ENCODE results near the gene EGFR. TPM values are rescaled to one million over a fixed set of nuclear protein-coding genes. Genes with fewer than 3 reads are reported as not detected.

EGFR gene
- total RNA-seq, 2 donors from 2014 or later = 54.8 to 56.7 TPM

- ATAC-seq (ENCODE audit: insufficient number of reproducible peaks, low FRiP score, low read depth) = no peak
- H3K4me1 ChIP-seq (ENCODE audit: control insufficient read depth in 1 of 2, low read depth in 2 of 2) = peaks cover 12 to 26% of the 10 kb centered on the region in 2 donors
- no peaks in the 10 kb centered on the region for H3K9me3 ChIP-seq
- no peak for TF ChIP-seq CTCF (IDR thresholded peaks at IDR 0.05)
- no peaks in the 10 kb centered on the region for H3K27me3 ChIP-seq (replicated peaks; ENCODE audit: insufficient read depth)
- no peaks in the 10 kb centered on the region for H3K36me3 ChIP-seq
- H3K4me3 ChIP-seq = no peak overlapping the region
- DNase-seq (ENCODE audit: low spot score) = no peak
- H3K27ac ChIP-seq = no peak overlapping the region
These were observed 18.3 kb downstream of the EGFR start for GRCh38 chr7:55036950-55037736.

DNA sequence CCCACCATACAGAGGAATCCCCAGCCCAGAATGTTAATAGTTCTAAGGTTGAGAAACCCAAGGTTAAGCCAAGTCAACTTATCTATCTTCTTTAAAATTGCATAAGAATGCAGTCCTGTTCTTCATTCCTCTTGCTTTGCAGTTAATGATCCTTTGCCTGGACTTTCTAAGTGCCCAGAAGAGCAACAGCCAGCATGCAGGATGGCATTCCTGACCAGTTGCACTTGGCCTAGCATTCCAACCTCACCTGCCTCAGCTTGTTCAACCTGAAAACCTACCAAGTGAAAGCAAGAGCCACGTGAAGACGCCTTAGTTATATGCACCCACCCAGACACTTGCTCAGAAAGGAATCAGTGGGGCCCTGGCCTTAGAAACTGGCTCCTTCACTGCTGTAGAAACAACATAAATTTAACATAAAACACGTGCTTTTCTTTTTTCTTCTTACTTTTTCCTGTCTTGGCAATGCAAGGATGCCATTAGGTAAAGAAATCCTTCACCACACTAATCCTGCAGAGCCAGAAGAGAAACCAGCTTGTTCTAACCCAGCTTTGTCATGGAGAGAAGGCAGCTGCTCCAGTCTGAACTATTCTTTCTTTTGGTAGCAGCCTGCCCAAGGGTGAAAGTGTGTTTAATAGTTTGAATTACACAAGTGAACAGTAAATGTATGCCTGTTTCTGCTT is 25.0 kb downstream of the EGFR start:
- Histone ChIP-seq H3K9me3 (no peaks in the 10 kb centered on the region), H3K4me3 (no peak overlapping the region), H3K27me3 (replicated peaks; ENCODE audit: insufficient read depth) (no peaks in the 10 kb centered on the region), H3K27ac (peak overlapping the region in 1 of 2 donors; percentile 61), H3K4me1 (ENCODE audit: control insufficient read depth in 1 of 2, low read depth in 2 of 2) (peaks cover 32 to 33% of the 10 kb centered on the region in 2 donors), H3K36me3 (no peaks in the 10 kb centered on the region)
- ATAC-seq (ENCODE audit: insufficient number of reproducible peaks, low FRiP score, low read depth) (no peak), DNase-seq (ENCODE audit: low spot score) (no peak)
- no peak for TF ChIP-seq CTCF (IDR thresholded peaks at IDR 0.05)

- Histone ChIP-seq H3K27me3 (replicated peaks; ENCODE audit: insufficient read depth) (no peaks in the 10 kb centered on the region), H3K27ac (peak overlapping the region; percentile 41 to 61), H3K36me3 (no peaks in the 10 kb centered on the region), H3K4me1 (ENCODE audit: control insufficient read depth in 1 of 2, low read depth in 2 of 2) (peaks cover 32 to 34% of the 10 kb centered on the region in 2 donors), H3K9me3 (no peaks in the 10 kb centered on the region), H3K4me3 (no peak overlapping the region)
- no peak for TF ChIP-seq CTCF (IDR thresholded peaks at IDR 0.05)
- DNase-seq (ENCODE audit: low spot score) (no peak), ATAC-seq (ENCODE audit: insufficient number of reproducible peaks, low FRiP score, low read depth) (no peak)
These were observed 25.5 kb downstream of the EGFR start for GRCh38 chr7:55044371-55044717.

GRCh38 chr7:55044791-55045190 is 26.0 kb downstream of the EGFR start:
- H3K27me3 ChIP-seq (replicated peaks; ENCODE audit: insufficient read depth) = no peaks in the 10 kb centered on the region
- H3K4me1 ChIP-seq (ENCODE audit: control insufficient read depth in 1 of 2, low read depth in 2 of 2) = peaks cover 32 to 34% of the 10 kb centered on the region in 2 donors
- H3K4me3 ChIP-seq = no peak overlapping the region
- peak overlapping the region; percentile 41 to 61 for H3K27ac ChIP-seq
- no peak for TF ChIP-seq CTCF (IDR thresholded peaks at IDR 0.05)
- no peaks in the 10 kb centered on the region for H3K36me3 ChIP-seq
- DNase-seq (ENCODE audit: low spot score) = no peak
- no peaks in the 10 kb centered on the region for H3K9me3 ChIP-seq
- no peak for ATAC-seq (ENCODE audit: insufficient number of reproducible peaks, low FRiP score, low read depth)

- H3K4me1 ChIP-seq (ENCODE audit: control insufficient read depth in 1 of 2, low read depth in 2 of 2) = peaks cover 34 to 43% of the 10 kb centered on the region in 2 donors
- ATAC-seq (ENCODE audit: insufficient number of reproducible peaks, low FRiP score, low read depth) = no peak
- H3K27ac ChIP-seq = peak overlapping the region in 1 of 2 donors; percentile 55
- no peak overlapping the region for H3K4me3 ChIP-seq
- H3K36me3 ChIP-seq = no peaks in the 10 kb centered on the region
- TF ChIP-seq CTCF (IDR thresholded peaks at IDR 0.05) = no peak
- no peak for DNase-seq (ENCODE audit: low spot score)
- no peaks in the 10 kb centered on the region for H3K27me3 ChIP-seq (replicated peaks; ENCODE audit: insufficient read depth)
- no peaks in the 10 kb centered on the region for H3K9me3 ChIP-seq
These were observed 27.9 kb downstream of the EGFR start for GRCh38 chr7:55046582-55047342.

Measured in thoracic aorta (tissue), 2 donors.